ENCODE results near the gene SFXN2. TPM values are rescaled to one million over a fixed set of nuclear protein-coding genes. Genes with fewer than 3 reads are reported as not detected.

SFXN2 gene
- total and polyA plus RNA-seq, 2 experiments from 2014 or later, result 5.7 to 6.2 TPM

DNA sequence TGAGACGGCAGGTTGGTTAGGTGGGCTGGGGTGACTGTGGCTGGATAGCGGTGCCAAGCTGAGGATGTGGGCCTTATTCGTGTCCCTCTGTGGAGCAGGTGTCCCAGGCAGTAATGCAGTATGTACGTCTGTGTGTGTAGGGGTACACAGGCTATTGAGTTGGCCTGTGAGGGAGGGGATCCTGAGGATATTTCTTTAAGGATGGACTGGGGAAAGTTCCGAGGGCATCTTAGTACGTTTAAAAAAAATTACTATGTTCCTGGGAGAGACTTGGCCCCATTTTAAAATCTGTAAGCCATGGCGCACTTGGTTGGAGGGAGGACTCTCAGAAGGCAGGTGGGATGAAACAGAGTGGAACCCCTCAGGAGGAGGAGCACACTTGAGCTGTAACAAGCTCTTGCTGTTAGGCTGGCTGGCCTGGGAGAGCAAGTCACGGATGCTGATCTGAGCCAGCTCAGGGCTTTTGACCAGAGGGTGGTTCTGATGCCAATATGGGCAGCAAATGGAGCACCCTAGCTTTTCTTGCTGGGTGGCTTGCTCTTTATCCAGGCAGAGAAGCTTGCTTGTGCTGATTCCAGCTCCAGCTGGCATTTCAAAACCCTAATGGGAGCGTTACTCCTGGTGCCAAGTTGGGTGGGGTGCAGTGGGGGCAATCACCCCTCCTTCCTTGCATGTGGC, 30.1 kb downstream of the SFXN2 start:
- Histone ChIP-seq H3K79me2 (replicated peaks; ENCODE audit: insufficient read depth) (peaks cover 20% of the 10 kb centered on the region), H2AFZ (no peak overlapping the region), H3K4me2 (peak overlapping the region; percentile 88), H4K20me1 (replicated peaks; ENCODE audit: insufficient read depth) (0 out of 2 replicates have a peak, but pooled peaks cover 7% of the 10 kb centered on the region), H3K4me1 (ENCODE audit: insufficient read depth) (peaks cover 5% of the 10 kb centered on the region; the same call in 1 of the 2 replicates), H3K27me3 (ENCODE audit: insufficient read depth) (no peaks in the 10 kb centered on the region), H3K27ac (ENCODE audit: low read depth) (no peak overlapping the region), H3K4me3 (peak overlapping the region; percentile 60), H3K9me2 (ENCODE audit: insufficient read depth) (no peaks in the 10 kb centered on the region), H3K36me3 (ENCODE audit: insufficient read depth) (no peaks in the 10 kb centered on the region), H3F3A (replicated peaks; ENCODE audit: low read depth) (no peaks in the 10 kb centered on the region; the same call in 1 of the 2 replicates)
- Mint-ChIP-seq H3K9me3 (no peaks in the 10 kb centered on the region), H3K36me3 (ENCODE audit: low read depth) (no peaks in the 10 kb centered on the region), H3K27me3 (ENCODE audit: insufficient read depth, low read depth, poor library complexity) (peaks cover 12% of the 10 kb centered on the region), H3K4me1 (peaks cover 23% of the 10 kb centered on the region), H3K4me3 (peak overlapping the region; percentile 95), H3K27ac (peak overlapping the region; percentile 53)
- no peak for TF ChIP-seq JUNB (IDR thresholded peaks at IDR 0.05; ENCODE audit: unreplicated experiment)
- no peak for TF ChIP-seq NANOG (IDR thresholded peaks at IDR 0.05; ENCODE audit: borderline replicate concordance)
- no peak for TF ChIP-seq ZNF114 (CRISPR knock-in tag; IDR thresholded peaks at IDR 0.05)
- no peak for TF ChIP-seq ETS1 (IDR thresholded peaks at IDR 0.05)
- TF ChIP-seq, protein P1, sequence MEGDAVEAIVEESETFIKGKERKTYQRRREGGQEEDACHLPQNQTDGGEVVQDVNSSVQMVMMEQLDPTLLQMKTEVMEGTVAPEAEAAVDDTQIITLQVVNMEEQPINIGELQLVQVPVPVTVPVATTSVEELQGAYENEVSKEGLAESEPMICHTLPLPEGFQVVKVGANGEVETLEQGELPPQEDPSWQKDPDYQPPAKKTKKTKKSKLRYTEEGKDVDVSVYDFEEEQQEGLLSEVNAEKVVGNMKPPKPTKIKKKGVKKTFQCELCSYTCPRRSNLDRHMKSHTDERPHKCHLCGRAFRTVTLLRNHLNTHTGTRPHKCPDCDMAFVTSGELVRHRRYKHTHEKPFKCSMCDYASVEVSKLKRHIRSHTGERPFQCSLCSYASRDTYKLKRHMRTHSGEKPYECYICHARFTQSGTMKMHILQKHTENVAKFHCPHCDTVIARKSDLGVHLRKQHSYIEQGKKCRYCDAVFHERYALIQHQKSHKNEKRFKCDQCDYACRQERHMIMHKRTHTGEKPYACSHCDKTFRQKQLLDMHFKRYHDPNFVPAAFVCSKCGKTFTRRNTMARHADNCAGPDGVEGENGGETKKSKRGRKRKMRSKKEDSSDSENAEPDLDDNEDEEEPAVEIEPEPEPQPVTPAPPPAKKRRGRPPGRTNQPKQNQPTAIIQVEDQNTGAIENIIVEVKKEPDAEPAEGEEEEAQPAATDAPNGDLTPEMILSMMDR (conservative IDR thresholded peaks at IDR 0.05; ENCODE audit: low read depth in 2 of 2), result no peak
- no peak for TF ChIP-seq EZH2phosphoT487 (IDR thresholded peaks at IDR 0.05; ENCODE audit: unreplicated experiment)
- no peak for TF ChIP-seq ZNF462 (CRISPR knock-in tag; IDR thresholded peaks at IDR 0.05)
- TF ChIP-seq CREB1 (CRISPR knock-in tag; IDR thresholded peaks at IDR 0.05; ENCODE audit: low read depth), result no peak
- TF ChIP-seq POLR2AphosphoS5 (IDR thresholded peaks at IDR 0.05; ENCODE audit: low read depth), result no peak
- TF ChIP-seq ZNF331 (CRISPR knock-in tag; IDR thresholded peaks at IDR 0.05; ENCODE audit: low read depth), result no peak
- no peak for TF ChIP-seq REST (IDR thresholded peaks at IDR 0.05; ENCODE audit: unreplicated experiment)
- TF ChIP-seq STAT1 (IDR thresholded peaks at IDR 0.05; ENCODE audit: unreplicated experiment), result no peak
- ATAC-seq (peak; percentile 12), DNase-seq (ENCODE audit: low spot score) (peak; percentile 31)

Measured in GM23338 (cell line).